HS-5 (cell line): Measurements from ENCODE around the gene MAST4.

Experiments
- DNase-seq: peaks from one replicate; pipeline ENCODE4 v3.0.0-alpha.2; 2012; ENCODE audit warnings: low read depth

The MAST4 gene

DNA sequence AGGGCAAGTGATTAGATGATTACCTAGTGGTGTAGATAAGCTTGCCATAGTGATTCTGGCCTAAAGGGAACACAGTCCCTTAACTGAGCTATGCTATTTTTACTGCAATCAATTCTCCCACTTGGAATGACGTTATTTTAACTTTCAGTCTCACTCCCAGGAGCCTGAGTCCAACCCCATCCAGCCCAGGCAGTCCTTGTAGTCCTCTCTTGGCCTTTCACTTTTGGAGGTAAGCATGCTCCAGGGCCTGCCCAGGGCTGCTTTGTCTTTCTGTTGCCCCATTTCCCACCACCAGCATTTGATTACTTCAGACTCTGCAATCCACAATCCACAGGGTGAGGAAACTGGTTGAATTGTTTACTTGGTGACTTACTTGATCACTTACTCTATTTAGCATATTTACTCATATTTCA lies 367.4 kb downstream of the MAST4 start:
- no peak for DNase-seq

DNA sequence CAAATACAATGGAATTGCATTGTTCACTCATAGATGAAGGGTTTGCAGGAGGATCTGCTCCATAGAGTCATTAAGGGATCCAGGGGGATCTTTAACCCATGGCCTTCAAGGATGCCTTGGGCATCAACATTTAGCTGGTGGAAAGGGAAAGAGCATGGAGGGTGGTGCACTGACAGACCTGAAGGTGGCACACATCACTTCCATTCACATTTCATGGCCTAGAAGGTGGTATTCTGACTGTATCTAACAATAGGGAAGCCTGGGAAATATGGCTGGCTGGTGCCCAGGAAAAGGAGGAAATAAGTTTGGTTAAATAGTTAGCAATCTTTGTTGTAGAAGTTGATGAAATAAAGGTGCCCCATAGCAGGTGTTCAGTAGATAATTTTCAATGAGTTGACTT lies 370.2 kb downstream of the MAST4 start:
- DNase-seq = no peak

DNA sequence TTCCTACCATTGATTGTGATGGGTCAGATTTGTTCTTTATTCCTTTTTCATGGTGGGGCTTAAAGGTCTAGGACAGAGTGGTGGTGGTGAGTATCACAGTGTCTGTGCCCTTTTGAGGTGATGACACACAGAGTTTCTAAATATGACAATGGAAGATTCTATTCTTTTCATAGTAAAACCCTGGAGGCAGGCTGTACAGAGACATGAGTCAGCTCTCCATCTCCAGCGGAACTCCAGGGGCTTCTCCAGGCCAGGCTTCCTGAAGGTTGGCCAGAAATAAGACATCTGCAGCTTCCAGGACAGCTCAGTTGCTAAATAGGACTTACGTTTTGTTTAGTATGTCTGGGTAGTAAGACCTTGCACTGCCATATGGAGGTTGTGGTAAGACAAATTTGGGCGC lies 370.9 kb downstream of the MAST4 start:
- DNase-seq = no peak

- DNase-seq = no peak
Observed at GRCh38 chr5:66967826-66968262, 371.7 kb downstream of the MAST4 start.

- DNase-seq = no peak
Observed at GRCh38 chr5:66969484-66969883, 373.3 kb downstream of the MAST4 start.

DNA sequence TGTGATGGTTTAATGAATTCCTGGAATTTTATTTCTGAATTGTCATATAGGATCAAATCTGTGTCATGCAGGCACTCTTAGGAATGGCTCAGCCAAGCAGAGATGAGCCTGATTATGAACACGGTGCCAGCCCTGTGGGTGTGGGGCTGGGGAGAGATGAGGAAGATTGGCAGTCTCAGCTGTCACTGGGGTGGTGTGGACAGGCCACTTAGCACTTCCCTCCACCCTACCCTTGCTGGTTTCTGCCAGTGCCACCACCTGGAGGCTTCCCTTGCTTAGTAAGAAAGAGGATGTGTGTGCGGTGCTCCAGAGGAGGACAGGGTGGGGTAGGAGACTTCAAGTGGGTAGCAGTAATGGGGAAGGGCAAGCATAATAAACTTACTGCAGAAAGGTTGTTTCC lies 373.8 kb downstream of the MAST4 start:
- no peak for DNase-seq

DNA sequence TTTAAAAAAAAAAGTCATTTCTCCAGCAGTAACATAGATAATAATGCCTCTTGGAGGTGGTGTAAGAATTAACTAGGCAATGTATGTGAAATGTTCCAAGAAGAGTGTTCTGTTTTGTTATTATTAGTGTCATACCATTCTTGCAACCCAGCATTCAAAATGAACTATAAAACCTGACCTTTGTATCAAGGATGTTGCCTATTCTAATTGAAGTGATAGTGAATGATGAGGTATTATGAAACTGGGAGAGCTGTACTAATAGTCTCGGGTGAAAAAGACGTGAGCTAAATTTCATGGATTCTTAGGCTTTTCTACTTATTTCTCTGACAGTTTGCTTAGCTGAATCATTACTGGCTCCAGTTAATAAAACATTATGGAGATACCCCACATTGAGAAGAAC lies 375.8 kb downstream of the MAST4 start:
- no peak for DNase-seq

DNA sequence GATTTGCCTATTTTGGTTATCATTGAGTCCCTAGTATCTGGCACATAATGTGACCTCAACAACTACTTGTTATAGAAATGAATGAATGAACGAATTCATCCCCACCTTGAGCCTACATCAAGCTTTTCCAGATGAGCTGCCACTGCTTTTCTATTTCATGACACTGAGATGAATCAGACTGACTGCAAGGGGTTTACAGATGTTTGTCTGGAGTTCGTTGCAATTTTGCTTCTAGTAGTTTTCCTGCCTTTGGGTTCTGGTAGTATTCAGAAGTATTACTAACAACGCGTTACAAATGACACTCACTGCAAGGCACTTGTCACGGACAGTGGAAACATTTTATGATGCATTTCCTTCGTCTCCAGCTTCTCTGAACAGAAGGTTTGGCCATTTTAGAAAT lies 378.1 kb downstream of the MAST4 start:
- no peak for DNase-seq

DNA sequence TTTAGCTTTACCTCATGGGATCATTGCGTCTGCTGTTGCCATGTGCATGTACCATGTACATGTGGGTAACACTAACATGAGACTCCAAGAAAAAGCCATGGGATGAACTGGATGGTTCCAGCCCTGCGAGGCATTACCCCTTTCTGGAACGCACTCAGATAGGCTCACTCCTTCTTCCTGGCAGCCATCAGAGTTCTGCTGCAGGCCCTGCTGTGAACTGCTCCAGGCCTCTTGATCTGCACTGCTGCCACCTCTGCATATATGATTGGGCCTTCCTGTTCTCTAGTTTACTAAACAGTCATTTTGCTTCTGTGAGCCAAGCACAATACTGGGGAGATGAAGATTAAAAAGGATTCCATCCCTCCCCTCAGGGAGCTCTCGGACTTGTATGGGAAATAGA lies 379.9 kb downstream of the MAST4 start:
- no peak for DNase-seq

DNA sequence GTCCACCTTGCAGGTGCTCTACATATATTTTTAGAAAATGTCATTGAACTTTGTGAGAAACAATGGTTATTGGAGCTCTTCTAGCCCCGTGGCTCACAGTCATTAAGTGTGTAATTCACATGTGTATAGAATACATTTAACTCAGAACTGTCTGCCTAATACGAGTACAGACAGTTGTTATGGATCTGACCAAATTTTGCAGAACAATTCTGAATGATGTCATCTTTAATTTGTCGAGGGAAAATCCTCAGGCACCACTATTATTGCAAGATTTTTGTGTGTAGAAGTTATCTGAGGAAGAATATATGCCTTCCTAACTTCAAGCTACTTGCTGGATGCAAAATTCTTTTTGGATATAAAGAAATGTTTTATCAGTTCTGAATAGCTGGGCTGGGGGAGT lies 383.5 kb downstream of the MAST4 start:
- DNase-seq = no peak

DNA sequence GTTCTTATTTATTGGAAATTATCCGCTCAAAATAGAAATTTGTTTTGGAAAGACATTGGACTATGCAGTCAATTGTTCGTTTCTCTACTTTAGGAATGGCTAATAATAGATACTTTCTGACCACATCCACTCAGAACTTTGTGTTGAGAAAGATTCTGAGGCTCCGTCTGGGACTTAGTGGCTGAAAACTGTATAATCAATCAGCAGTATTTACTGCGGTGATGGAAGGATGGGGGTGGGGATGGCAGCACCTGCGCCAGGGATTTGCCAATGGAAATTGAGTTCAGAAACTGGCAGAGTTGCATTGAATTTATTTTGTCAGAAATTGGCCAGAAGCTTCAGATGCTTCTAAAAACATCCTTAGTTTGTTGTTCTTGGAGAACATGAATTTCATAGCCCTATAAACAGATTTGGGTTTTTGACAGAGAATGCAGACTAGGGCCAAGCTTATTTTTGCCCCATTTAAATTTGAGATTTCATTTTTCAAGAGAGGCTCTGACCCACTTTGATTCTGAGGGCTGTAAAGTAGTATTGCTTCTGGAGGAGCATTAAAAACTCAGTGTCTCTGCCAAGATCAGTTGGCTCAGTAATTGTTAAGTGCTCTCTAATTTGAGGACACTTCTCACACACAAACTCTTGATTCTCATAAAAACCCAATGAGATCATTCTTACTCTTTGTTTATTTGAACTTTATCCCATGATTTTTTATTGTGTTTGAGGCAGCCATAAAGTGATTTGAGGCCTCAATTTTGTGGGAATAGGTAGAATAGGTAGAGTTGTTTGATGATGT lies 385.3 kb downstream of the MAST4 start:
- DNase-seq = no peak

DNA sequence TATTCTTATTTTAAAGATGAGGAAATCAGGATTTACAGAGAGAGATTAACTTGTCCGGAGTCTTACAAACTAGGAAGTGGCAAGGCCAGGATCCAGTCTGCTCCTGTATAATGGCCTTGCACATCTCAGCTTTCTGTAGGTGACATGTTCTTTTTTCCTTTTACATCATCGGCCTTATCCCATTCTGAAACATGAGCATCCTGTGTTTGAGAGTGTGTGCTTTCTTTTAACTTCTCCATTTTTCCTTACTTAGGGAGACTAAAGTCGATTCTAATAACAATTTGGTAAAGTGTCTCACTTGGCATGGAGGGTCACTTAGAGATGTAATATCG lies 385.8 kb downstream of the MAST4 start:
- no peak for DNase-seq

- no peak for DNase-seq
Observed at GRCh38 chr5:66982470-66982869, 386.3 kb downstream of the MAST4 start.

DNA sequence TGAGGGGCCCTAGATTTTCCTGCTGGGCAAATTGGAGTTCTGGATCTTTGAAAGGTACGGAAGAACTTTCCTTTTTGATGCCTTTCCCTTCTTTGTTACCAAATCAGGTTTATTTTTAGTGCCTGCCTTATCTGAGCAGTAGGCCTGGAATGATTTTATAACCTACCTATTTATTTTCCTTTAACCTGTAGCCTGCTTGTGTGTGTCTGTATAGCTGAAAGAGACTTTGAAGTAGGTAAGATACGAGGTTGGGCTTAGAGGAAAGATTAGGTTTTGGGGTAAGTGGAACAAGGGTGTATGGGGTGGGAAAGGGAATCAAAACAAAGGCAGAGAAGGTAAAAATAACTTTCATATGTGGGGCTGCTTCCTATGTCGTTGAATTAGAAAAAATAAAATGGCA lies 389.2 kb downstream of the MAST4 start:
- DNase-seq = no peak

DNA sequence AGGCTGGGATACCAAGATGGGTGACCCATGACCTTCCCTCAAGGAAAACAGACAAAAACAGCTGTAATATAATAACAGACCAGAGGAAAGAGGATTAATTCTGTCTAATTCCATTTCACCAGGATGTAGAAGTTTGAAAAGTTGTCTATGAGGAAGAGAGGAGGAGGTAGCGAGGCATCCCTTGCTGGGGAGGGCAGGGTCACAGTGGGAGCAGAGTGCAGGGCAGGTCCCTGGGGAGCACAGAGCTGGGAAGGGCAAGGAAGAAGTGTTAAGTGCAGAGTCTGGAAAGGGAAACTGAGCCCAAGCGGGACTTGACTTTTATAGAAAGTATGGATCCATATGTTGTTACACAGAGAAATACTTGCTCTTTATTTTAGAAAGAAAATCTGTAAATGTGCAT lies 389.8 kb downstream of the MAST4 start:
- DNase-seq = no peak

- DNase-seq = no peak
Observed at GRCh38 chr5:66986534-66986933, 390.3 kb downstream of the MAST4 start.

DNA sequence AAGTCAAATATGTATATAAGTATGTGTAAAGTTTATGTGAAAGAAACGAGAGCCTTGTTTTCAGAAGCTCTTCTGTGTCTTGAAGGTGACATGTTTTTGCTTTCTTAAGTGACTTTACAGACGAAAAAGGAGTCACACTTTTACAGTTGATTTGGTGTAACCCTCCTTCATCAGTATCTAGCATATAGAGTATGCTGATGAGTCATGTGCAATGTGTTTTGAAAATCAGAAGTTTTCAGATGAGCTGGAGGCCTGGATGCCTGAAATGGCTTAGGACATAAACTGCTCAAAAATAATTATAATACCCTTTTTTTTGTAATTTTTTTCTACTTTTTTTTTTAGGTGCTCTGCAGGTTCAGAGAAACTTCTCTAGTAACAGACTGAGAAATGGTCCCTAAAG lies 390.9 kb downstream of the MAST4 start:
- DNase-seq = no peak

- DNase-seq = no peak
Observed at GRCh38 chr5:66987540-66987939, 391.3 kb downstream of the MAST4 start.

- no peak for DNase-seq
Observed at GRCh38 chr5:66987949-66988838, 392.0 kb downstream of the MAST4 start.

DNA sequence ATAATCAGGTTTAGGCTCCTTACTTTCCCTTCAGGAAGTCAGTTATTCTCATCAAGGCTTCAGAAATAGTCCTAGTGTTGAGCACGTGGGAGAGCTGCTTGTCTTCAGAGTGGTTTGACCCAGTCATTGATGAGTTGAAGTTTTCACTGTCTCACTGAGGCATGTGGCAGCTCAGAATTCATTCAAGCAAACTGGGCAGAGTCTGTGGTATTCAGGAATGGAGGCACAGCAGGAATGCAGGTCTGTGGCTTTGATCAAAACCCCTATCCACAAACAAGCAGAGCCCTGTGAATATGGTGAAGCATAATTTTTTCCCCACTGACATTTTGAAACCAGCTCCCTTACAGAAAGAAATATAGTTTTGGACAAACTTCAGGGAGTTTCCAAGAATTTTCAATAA lies 393.1 kb downstream of the MAST4 start:
- no peak for DNase-seq

DNA sequence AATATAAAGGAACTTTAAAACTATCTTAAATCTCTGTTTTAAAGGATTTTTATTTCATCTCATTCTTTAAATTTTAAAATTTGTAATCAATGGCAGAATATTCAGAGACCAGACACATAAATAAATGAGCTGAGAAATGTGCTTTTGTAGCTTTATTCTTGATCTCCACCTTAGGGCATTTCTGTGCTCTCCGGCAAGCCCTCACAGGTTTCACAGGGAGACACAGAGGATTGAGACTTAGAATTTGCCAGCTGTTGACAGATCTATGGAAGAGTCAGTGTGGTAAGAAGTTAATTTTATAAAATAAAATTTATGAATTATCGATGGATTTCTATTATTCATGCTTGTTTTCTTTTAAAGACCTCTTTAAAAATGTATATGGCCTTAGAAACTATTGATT lies 393.6 kb downstream of the MAST4 start:
- no peak for DNase-seq

- no peak for DNase-seq
Observed at GRCh38 chr5:66991746-66992145, 395.6 kb downstream of the MAST4 start.

DNA sequence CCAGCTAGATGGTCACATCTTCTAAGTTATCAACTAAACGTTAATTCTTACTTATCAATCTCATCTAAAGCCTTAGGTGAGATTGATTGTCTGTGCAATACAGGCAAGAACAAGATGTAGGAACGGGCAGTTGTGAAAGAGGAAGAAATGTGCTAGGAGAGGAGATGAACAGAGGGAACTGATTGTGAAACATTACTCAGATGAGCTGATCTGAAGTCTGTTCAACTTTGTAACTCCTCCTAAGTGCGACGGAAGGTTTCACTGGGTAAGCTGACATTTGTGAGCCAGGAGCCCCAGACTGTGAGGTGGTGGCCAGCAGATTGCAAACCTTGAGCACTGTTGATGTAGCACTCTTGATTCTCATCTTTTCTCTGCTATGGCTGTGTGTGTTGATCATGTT lies 396.4 kb downstream of the MAST4 start:
- DNase-seq = no peak

- no peak for DNase-seq
Observed at GRCh38 chr5:66993448-66993847, 397.3 kb downstream of the MAST4 start.
